K562 (cell line): ENCODE data around the gene TCIRG1. TPM values are rescaled to one million over a fixed set of nuclear protein-coding genes. Genes with fewer than 3 reads are reported as not detected.
A peak's percentile ranks its signal among the peaks of the same experiment; 100 is the strongest.

ENCODE experiments used
- CBFA2T3 ChIP-seq: fragments of 450-650 bp; IDR thresholded peaks from 2 replicates; pipeline ENCODE4 v1.6.1; 2017
- GABPB1 ChIP-seq: sonication (generic); formaldehyde crosslinking; IDR thresholded peaks from 2 replicates; pipeline ENCODE4 v1.8.0; 2022; ENCODE audit warnings: mild to moderate bottlenecking, missing genetic modification reagents
- MYNN ChIP-seq, 2 experiments: sonication (generic); formaldehyde crosslinking in 1 of 2; IDR thresholded peaks; 2 replicates each; pipeline versions ENCODE4 v1.5.0 to v1.6.1; 2016 to 2020; ENCODE audit warnings: antibody characterized with exemption in 1 of 2, missing genetic modification reagents in 1 of 2
- ZNF584 ChIP-seq: fragments of 200-800 bp; sonication (Bioruptor generic); IDR thresholded peaks from 2 replicates; pipeline ENCODE4 v1.6.1; 2016; ENCODE audit warnings: low read depth, mild to moderate bottlenecking, missing genetic modification characterization, missing compliant biosample characterization
- polyA plus RNA-seq, 8 experiments: library from polyadenylated mRNA; depleted of rRNA in 4 of 8; stranded (reverse) in 5 of 8; unstranded in 3 of 8; fragments of >200 nt; fragmentation: Nextera tagmentation in 2 of 8; fragmentation: Illumina TruSeq in 1 of 8; extraction: Ambion mirVana in 2 of 8; extraction: Trizol in 1 of 8; gene quantifications; 2 replicates each; pipeline versions ENCODE4 v1.2.1 to v1.2.3, GENCODE V29; 2011 to 2014; ENCODE audit warnings: inconsistent platforms in 1 of 8, missing spikeins in 1 of 8
- total RNA-seq, 7 experiments: library from RNA; depleted of rRNA in 6 of 7; stranded (reverse); fragments of >200 nt in 6 of 7; fragmentation: Illumina TruSeq in 2 of 7; extraction: Trizol in 2 of 7; gene quantifications; 2 replicates each; pipeline versions ENCODE4 v1.2.1 to v1.2.3, GENCODE V29; 2011 to 2021; ENCODE audit warnings: low replicate concordance in 1 of 7
- TF ChIP-seq, protein P1 (sequence below), 2 experiments: IDR thresholded peaks; 2 replicates each; pipeline ENCODE4 v1.6.1; 2011; ENCODE audit warnings: borderline replicate concordance in 1 of 2, control low read depth in 1 of 2, low read depth in 1 of 2, low read length in 1 of 2, mild to moderate bottlenecking in 1 of 2, mixed read lengths in 1 of 2, moderate library complexity in 1 of 2; ENCODE audit not compliant: insufficient read depth in 1 of 2, insufficient read length in 1 of 2, poor library complexity in 1 of 2, severe bottlenecking in 1 of 2; ENCODE audit errors: extremely low read depth in 1 of 2
- TF ChIP-seq, protein P2 (sequence below): fragments of 250-450 bp; sonication (Bioruptor Pico); IDR thresholded peaks from 2 replicates; pipeline ENCODE4 v1.8.0; 2022; ENCODE audit warnings: moderate library complexity, mild to moderate bottlenecking, inconsistent platforms
- TF ChIP-seq, protein P3 (sequence below), 3 experiments: fragments of 200-800 bp in 1 of 3; sonication (Bioruptor generic) in 1 of 3; sonication (generic) in 1 of 3; formaldehyde crosslinking in 1 of 3; IDR thresholded peaks; 2 replicates each; pipeline versions ENCODE4 v1.6.1 to v1.8.0; 2016 to 2022; ENCODE audit warnings: mild to moderate bottlenecking in 2 of 3, missing compliant biosample characterization in 2 of 3, missing genetic modification characterization in 2 of 3, missing genetic modification reagents in 1 of 3
- TF ChIP-seq, protein P4 (sequence below): fragments of 450-650 bp; formaldehyde crosslinking; IDR thresholded peaks from 2 replicates; pipeline ENCODE4 v1.4.0; 2020; ENCODE audit warnings: mild to moderate bottlenecking, moderate library complexity
- TF ChIP-seq, protein P5 (sequence below): sonication (generic); formaldehyde crosslinking; IDR thresholded peaks from 2 replicates; pipeline ENCODE4 v1.8.0; 2023; ENCODE audit warnings: mild to moderate bottlenecking, missing genetic modification reagents

Gene TCIRG1
- total and polyA plus RNA-seq, 9 of the 15 experiments (the other 6 are each of a cell fraction or from before 2014, with no cell fraction given) = 0.49 to 143 (median 24.4) TPM

DNA sequence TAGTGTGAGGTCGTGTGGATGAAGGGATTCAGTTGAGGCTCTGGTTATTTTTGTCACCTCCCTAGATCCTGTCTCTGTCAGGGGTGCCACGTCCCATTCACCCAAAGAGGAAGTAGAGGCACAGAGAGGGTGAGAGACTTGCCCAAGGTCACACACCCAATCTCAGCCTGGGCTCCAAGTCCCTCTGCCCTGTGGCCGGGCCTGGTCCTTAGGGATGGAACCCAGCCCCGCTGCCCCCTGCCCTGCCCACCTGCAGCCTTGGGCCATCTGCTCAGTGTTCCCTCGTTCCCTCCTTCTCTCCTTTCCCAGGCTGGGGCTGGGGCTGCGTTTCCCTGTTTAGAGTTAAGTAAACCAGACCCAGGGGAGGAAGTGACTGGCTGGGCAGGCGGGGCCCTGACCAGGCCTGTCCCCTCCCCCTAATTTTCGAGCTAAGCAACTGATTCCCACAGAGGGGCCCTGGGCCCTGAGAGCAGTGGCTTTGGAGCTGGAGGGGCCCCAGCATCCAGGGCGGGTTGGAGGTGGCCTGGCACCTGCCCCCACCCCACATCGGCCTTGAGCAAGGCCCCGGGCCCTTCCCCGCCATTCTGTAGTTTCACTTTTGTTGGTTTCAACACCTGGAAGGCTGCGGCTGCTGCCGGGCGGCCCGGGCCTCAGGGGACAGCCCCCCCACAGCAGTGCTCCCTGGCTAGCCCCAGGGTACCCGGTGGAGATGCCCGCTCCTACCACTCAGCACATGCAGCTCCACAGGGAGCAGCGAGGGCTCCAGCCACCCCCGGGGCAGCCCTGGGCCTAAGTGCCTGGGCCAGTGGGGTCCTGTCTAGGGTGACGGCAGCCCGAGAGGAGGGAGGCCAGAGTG is 1.5 kb downstream of the TCIRG1 start (continued):
- TF ChIP-seq, protein P1, sequence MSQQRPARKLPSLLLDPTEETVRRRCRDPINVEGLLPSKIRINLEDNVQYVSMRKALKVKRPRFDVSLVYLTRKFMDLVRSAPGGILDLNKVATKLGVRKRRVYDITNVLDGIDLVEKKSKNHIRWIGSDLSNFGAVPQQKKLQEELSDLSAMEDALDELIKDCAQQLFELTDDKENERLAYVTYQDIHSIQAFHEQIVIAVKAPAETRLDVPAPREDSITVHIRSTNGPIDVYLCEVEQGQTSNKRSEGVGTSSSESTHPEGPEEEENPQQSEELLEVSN (IDR thresholded peaks at IDR 0.05; ENCODE audit: borderline replicate concordance in 1 of 2, extremely low read depth in 1 of 2, insufficient read depth in 1 of 2, insufficient read length in 1 of 2, low read depth in 1 of 2, low read length in 1 of 2, poor library complexity in 1 of 2, severe bottlenecking in 1 of 2) = peak in 1 of 2 experiments; percentile 6
- TF ChIP-seq, protein P2, sequence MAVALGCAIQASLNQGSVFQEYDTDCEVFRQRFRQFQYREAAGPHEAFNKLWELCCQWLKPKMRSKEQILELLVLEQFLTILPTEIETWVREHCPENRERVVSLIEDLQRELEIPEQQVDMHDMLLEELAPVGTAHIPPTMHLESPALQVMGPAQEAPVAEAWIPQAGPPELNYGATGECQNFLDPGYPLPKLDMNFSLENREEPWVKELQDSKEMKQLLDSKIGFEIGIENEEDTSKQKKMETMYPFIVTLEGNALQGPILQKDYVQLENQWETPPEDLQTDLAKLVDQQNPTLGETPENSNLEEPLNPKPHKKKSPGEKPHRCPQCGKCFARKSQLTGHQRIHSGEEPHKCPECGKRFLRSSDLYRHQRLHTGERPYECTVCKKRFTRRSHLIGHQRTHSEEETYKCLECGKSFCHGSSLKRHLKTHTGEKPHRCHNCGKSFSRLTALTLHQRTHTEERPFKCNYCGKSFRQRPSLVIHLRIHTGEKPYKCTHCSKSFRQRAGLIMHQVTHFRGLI (CRISPR knock-in tag) = no peak
- no peak for TF ChIP-seq CBFA2T3
- TF ChIP-seq MYNN (IDR thresholded peaks at IDR 0.05) = 0 out of 2 replicates have a peak, but pooled peaks have one; percentile 36
- no peak for TF ChIP-seq MYNN (CRISPR knock-in tag; IDR thresholded peaks at IDR 0.05)
- TF ChIP-seq, protein P3, sequence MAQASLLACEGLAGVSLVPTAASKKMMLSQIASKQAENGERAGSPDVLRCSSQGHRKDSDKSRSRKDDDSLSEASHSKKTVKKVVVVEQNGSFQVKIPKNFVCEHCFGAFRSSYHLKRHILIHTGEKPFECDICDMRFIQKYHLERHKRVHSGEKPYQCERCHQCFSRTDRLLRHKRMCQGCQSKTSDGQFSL (CRISPR knock-in tag; IDR thresholded peaks at IDR 0.05) = peak; percentile 87
- TF ChIP-seq, protein P3 (tag; IDR thresholded peaks at IDR 0.05) = peak in 1 of 2 experiments; percentile 82; a peak in 2 of 4 replicates
- TF ChIP-seq, protein P4, sequence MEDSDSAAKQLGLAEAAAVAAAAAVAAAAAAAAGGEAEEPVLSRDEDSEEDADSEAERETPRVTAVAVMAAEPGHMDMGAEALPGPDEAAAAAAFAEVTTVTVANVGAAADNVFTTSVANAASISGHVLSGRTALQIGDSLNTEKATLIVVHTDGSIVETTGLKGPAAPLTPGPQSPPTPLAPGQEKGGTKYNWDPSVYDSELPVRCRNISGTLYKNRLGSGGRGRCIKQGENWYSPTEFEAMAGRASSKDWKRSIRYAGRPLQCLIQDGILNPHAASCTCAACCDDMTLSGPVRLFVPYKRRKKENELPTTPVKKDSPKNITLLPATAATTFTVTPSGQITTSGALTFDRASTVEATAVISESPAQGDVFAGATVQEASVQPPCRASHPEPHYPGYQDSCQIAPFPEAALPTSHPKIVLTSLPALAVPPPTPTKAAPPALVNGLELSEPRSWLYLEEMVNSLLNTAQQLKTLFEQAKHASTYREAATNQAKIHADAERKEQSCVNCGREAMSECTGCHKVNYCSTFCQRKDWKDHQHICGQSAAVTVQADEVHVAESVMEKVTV (CRISPR knock-in tag) = no peak
- TF ChIP-seq, protein P5, sequence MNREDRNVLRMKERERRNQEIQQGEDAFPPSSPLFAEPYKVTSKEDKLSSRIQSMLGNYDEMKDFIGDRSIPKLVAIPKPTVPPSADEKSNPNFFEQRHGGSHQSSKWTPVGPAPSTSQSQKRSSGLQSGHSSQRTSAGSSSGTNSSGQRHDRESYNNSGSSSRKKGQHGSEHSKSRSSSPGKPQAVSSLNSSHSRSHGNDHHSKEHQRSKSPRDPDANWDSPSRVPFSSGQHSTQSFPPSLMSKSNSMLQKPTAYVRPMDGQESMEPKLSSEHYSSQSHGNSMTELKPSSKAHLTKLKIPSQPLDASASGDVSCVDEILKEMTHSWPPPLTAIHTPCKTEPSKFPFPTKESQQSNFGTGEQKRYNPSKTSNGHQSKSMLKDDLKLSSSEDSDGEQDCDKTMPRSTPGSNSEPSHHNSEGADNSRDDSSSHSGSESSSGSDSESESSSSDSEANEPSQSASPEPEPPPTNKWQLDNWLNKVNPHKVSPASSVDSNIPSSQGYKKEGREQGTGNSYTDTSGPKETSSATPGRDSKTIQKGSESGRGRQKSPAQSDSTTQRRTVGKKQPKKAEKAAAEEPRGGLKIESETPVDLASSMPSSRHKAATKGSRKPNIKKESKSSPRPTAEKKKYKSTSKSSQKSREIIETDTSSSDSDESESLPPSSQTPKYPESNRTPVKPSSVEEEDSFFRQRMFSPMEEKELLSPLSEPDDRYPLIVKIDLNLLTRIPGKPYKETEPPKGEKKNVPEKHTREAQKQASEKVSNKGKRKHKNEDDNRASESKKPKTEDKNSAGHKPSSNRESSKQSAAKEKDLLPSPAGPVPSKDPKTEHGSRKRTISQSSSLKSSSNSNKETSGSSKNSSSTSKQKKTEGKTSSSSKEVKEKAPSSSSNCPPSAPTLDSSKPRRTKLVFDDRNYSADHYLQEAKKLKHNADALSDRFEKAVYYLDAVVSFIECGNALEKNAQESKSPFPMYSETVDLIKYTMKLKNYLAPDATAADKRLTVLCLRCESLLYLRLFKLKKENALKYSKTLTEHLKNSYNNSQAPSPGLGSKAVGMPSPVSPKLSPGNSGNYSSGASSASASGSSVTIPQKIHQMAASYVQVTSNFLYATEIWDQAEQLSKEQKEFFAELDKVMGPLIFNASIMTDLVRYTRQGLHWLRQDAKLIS = 0 out of 2 replicates have a peak, but pooled peaks have one; percentile 52
- 0 out of 2 replicates have a peak, but pooled peaks have one; percentile 10 for TF ChIP-seq ZNF584 (CRISPR knock-in tag)
- peak; percentile 49; the same call in 1 of the 2 replicates for TF ChIP-seq GABPB1 (CRISPR knock-in tag)
